HCT116 (cell line): ENCODE data around the gene RAB3B. TPM values are rescaled to one million over a fixed set of nuclear protein-coding genes. Genes with fewer than 3 reads are reported as not detected.

Experiments
- ATAC-seq: fragments of 200-7000 bp; cut with Tn5 transposase; 2 replicates; pipeline ENCODE4 v1.9.1; 2020; ENCODE audit warnings: mild to moderate bottlenecking, moderate library complexity
- BruUV-seq: library from RNA; stranded (reverse); fragments of 400-500 nt; replicated peaks from 2 replicates; lab custom pipeline; 2021; lab: Mats Ljungman, UMichigan
- CTCF ChIA-PET: fragments of 300-600 bp; sonication (Branson Sonifier 250); formaldehyde crosslinking; loops from one replicate; lab custom pipeline; 2021; ENCODE audit warnings: antibody characterized with exemption; lab: Charles Lee
- POLR2A ChIA-PET: fragments of 300-600, 350-600 bp; sonication (Branson Sonifier 250); formaldehyde crosslinking; loops from one replicate; lab custom pipeline; 2021; ENCODE audit warnings: antibody characterized with exemption; lab: Charles Lee
- RAD21 ChIA-PET, 2 experiments: fragments of 300-600 bp; sonication (Branson Sonifier 250); formaldehyde crosslinking; loops; one replicate each; lab custom pipeline; 2023; ENCODE audit warnings: low total read pairs in 2 of 2; ENCODE audit not compliant: uncharacterized antibody in 2 of 2, unreplicated experiment in 2 of 2, low non-redundant PET in 1 of 2; lab: Charles Lee
- DNase-seq: peaks from one replicate; pipeline ENCODE4 v3.0.0-alpha.2; 2010; ENCODE audit warnings: low read depth, low spot score
- H2AFZ ChIP-seq: fragments of 200-600 bp; shearing (Covaris generic), sonication (generic); 2 replicates; pipeline ENCODE4 v1.6.1; 2017; ENCODE audit warnings: low read depth, mixed run types, mixed read lengths, antibody characterized with exemption, low read length; ENCODE audit not compliant: poor library complexity, severe bottlenecking
- H3K27ac ChIP-seq: 2 replicates; pipeline ENCODE4 v1.5.1; 2012; ENCODE audit warnings: low read depth, low read length
- H3K27me3 ChIP-seq: fragments of 200-600 bp; sonication (generic); 2 replicates; pipeline ENCODE4 v1.6.1; 2016; ENCODE audit warnings: mixed run types, low read length, mixed read lengths; ENCODE audit not compliant: insufficient read depth
- H3K36me3 ChIP-seq, 2 experiments: fragments of 200-500 bp in 1 of 2; fragments of 200-600 bp in 1 of 2; sonication (Bioruptor generic) in 1 of 2; sonication (generic) in 1 of 2; 2 replicates each; pipeline versions ENCODE4 v1.5.1 to v1.6.1; 2014 to 2016; ENCODE audit warnings: low read length in 2 of 2, inconsistent platforms in 1 of 2, mixed read lengths in 1 of 2, mixed run types in 1 of 2; ENCODE audit not compliant: insufficient read depth in 2 of 2, control insufficient read depth in 1 of 2
- H3K4me1 ChIP-seq, 2 experiments: fragments of 200-600 bp in 1 of 2; sonication (generic) in 1 of 2; 2 replicates each; pipeline versions ENCODE4 v1.5.1 to v1.6.1; 2012 to 2017; ENCODE audit warnings: low read length in 2 of 2, inconsistent platforms in 1 of 2, mild to moderate bottlenecking in 1 of 2, mixed read lengths in 1 of 2, mixed run types in 1 of 2, moderate library complexity in 1 of 2; ENCODE audit not compliant: insufficient read depth in 2 of 2, control insufficient read depth in 1 of 2
- H3K4me2 ChIP-seq: fragments of 200-600 bp; sonication (generic); 2 replicates; pipeline ENCODE4 v1.6.1; 2017; ENCODE audit warnings: mixed run types, low read length, mixed read lengths
- H3K4me3 ChIP-seq, 2 experiments: fragments of 200-600 bp in 1 of 2; sonication (generic) in 1 of 2; replicated peaks in 1 of 2; 2 replicates each; pipeline ENCODE4 v1.5.1; 2011 to 2016; ENCODE audit warnings: low read length in 2 of 2, control low read depth in 1 of 2, low read depth in 1 of 2, mild to moderate bottlenecking in 1 of 2, mixed read lengths in 1 of 2, mixed run types in 1 of 2
- H3K79me2 ChIP-seq: fragments of 200-600 bp; sonication (generic); 2 replicates; pipeline ENCODE4 v1.6.1; 2017; ENCODE audit warnings: mild to moderate bottlenecking, mixed run types, low read length, moderate library complexity, mixed read lengths; ENCODE audit not compliant: insufficient read depth
- H3K9ac ChIP-seq: fragments of 200-600 bp; sonication (generic); 2 replicates; pipeline ENCODE4 v1.6.1; 2016; ENCODE audit warnings: low read length, mixed read lengths
- H3K9me2 ChIP-seq: fragments of 200-600 bp; sonication (generic), shearing (Covaris generic); 2 replicates; pipeline ENCODE4 v1.6.1; 2017; ENCODE audit warnings: mixed run types, mild to moderate bottlenecking, moderate library complexity; ENCODE audit not compliant: insufficient read depth
- H3K9me3 ChIP-seq, 2 experiments: fragments of 200-500 bp in 1 of 2; fragments of 200-600 bp in 1 of 2; sonication (Bioruptor generic) in 1 of 2; sonication (generic) in 1 of 2; 2 replicates each; pipeline ENCODE4 v1.6.1; 2014 to 2017; ENCODE audit warnings: low read length in 2 of 2, mixed read lengths in 2 of 2, inconsistent platforms in 1 of 2, low read depth in 1 of 2, mild to moderate bottlenecking in 1 of 2, mixed run types in 1 of 2, moderate library complexity in 1 of 2; ENCODE audit not compliant: control insufficient read depth in 1 of 2, insufficient read depth in 1 of 2
- H4K20me1 ChIP-seq: fragments of 200-600 bp; sonication (generic), shearing (Covaris generic); 2 replicates; pipeline ENCODE4 v1.6.1; 2017; ENCODE audit warnings: mixed run types, mild to moderate bottlenecking, moderate library complexity; ENCODE audit not compliant: insufficient read depth
- ELF1 ChIP-seq: IDR thresholded peaks from 2 replicates; pipeline ENCODE4 v1.6.1; 2012; ENCODE audit warnings: low read depth, borderline replicate concordance
- EZH2phosphoT487 ChIP-seq: fragments of 200-600 bp; IDR thresholded peaks from 2 replicates; pipeline ENCODE4 v1.6.1; 2018; ENCODE audit warnings: antibody characterized with exemption, borderline replicate concordance
- FOSL1 ChIP-seq: IDR thresholded peaks from 2 replicates; pipeline ENCODE4 v1.6.1; 2012; ENCODE audit warnings: low read depth
- JUND ChIP-seq: IDR thresholded peaks from 2 replicates; pipeline ENCODE4 v1.6.1; 2012
- MAX ChIP-seq: IDR thresholded peaks from 2 replicates; pipeline ENCODE4 v1.6.1; 2012
- POLR2A ChIP-seq: IDR thresholded peaks from 2 replicates; pipeline ENCODE4 v1.7.0; 2011; ENCODE audit warnings: borderline replicate concordance; ENCODE audit not compliant: insufficient read depth, insufficient read length; ENCODE audit errors: extremely low read depth
- RAD21 ChIP-seq: IDR thresholded peaks from 2 replicates; pipeline ENCODE4 v1.6.1; 2012; ENCODE audit warnings: low read depth, mild to moderate bottlenecking
- SIN3A ChIP-seq: IDR thresholded peaks from 2 replicates; pipeline ENCODE4 v1.6.1; 2012; ENCODE audit warnings: low read depth
- SRF ChIP-seq: IDR thresholded peaks from 2 replicates; pipeline ENCODE4 v1.6.1; 2012; ENCODE audit warnings: low read depth
- TCF7L2 ChIP-seq: IDR thresholded peaks from 2 replicates; pipeline ENCODE4 v1.7.0; 2011; ENCODE audit warnings: borderline replicate concordance, inconsistent platforms; ENCODE audit not compliant: insufficient read depth, insufficient read length; ENCODE audit errors: extremely low read depth
- ZBTB33 ChIP-seq: IDR thresholded peaks from 2 replicates; pipeline ENCODE4 v1.6.1; 2011; ENCODE audit warnings: mild to moderate bottlenecking, low read length, moderate library complexity; ENCODE audit not compliant: insufficient replicate concordance; ENCODE audit errors: extremely low read depth
- ZFX ChIP-seq: fragments of 450-650 bp; IDR thresholded peaks from 2 replicates; pipeline ENCODE4 v1.6.1; 2017
- intact Hi-C: fragments of 100-400 bp; cut with micrococcal nuclease; formaldehyde crosslinking; loops from 2 replicates; pipeline ENCODE4 v1.10.0; 2022
- total RNA-seq: library from RNA; stranded (reverse); gene quantifications from one replicate; pipeline ENCODE4 v1.2.1, GENCODE V29; 2021; ENCODE audit not compliant: unreplicated experiment
- TF ChIP-seq, protein P1 (sequence below), 3 experiments: fragments of 200-600 bp in 1 of 3; sonication (generic) in 1 of 3; IDR thresholded peaks in 2 of 3; conservative IDR thresholded peaks in 1 of 3; 2 replicates each; pipeline ENCODE4 v1.5.1; 2012 to 2017; ENCODE audit warnings: low read depth in 2 of 3, low read length in 2 of 3, antibody characterized with exemption in 1 of 3, borderline replicate concordance in 1 of 3, control low read depth in 1 of 3, mild to moderate bottlenecking in 1 of 3, mixed read lengths in 1 of 3, mixed run types in 1 of 3, moderate library complexity in 1 of 3; ENCODE audit not compliant: insufficient read depth in 1 of 3
- TF ChIP-seq, protein P2 (sequence below): IDR thresholded peaks from 2 replicates; pipeline ENCODE4 v1.6.1; 2012

Gene RAB3B
- total RNA-seq, 1 experiment from 2014 or later = 15.1 TPM

DNA sequence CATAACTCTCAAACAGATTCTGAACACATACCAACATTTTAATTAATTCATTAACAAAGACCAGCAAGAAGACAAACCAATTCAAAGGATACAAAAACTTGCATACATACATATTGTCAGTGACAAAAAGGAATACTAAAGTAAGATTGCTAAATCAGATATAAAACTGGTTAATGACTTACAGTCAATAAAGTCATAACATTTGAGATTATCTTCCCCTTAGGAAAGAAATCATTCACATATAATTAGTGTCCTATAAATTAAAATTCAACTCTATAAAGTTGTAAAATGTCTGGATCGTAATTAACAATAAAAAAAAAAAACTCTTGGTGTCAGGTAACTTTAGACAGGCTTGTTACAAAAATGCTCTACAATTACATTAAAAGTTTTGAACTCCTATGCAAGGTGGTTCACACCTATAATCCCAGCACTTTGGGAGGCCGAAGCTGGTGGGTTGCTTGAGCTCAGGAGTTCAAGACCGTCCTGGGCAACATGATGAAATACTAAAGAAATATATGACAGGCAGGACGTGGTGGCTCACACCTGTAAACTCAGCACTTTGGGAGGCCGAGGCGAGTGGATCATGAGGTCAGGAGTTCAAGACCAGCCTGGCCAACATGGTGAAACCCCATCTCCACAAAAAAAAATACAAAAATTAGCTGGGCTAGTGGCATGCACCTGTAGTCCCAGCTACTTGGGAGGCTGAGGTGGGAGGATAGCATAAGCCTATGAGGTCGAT is 17.7 kb upstream of the RAB3B start:
- no TSS peak for BruUV-seq

More for the DNA sequence above, 17.7 kb upstream of the RAB3B start:
- ChIA-PET POLR2A (no interaction called here), CTCF (no interaction called here), RAD21 (no interaction called here)
- H2AFZ ChIP-seq = no peak overlapping the region
- no peaks in the 10 kb centered on the region for H3K36me3 ChIP-seq
- no peak overlapping the region for H3K9ac ChIP-seq
- H3K27me3 ChIP-seq = no peaks in the 10 kb centered on the region
- no peak overlapping the region for H3K4me2 ChIP-seq
- no peaks in the 10 kb centered on the region for H3K9me3 ChIP-seq
- no peaks in the 10 kb centered on the region for H3K9me2 ChIP-seq
- no peaks in the 10 kb centered on the region for H3K4me1 ChIP-seq
- H3K79me2 ChIP-seq = no peaks in the 10 kb centered on the region
- H4K20me1 ChIP-seq = no peaks in the 10 kb centered on the region
- no peak for ATAC-seq
- H3K27ac ChIP-seq = no peak overlapping the region
- intact Hi-C loops = loop anchor here (10.0 kb wide), 1 partner anchor 383 kb away; no protein-coding TSS in a partner anchor
- TF ChIP-seq EZH2phosphoT487 (no peak), JUND (no peak), ZBTB33 (no peak), TCF7L2 (no peak), MAX (no peak), FOSL1 (no peak), ELF1 (no peak), RAD21 (no peak), SIN3A (no peak), SRF (no peak), POLR2A (no peak), ZFX (no peak)
- TF ChIP-seq, protein P1, sequence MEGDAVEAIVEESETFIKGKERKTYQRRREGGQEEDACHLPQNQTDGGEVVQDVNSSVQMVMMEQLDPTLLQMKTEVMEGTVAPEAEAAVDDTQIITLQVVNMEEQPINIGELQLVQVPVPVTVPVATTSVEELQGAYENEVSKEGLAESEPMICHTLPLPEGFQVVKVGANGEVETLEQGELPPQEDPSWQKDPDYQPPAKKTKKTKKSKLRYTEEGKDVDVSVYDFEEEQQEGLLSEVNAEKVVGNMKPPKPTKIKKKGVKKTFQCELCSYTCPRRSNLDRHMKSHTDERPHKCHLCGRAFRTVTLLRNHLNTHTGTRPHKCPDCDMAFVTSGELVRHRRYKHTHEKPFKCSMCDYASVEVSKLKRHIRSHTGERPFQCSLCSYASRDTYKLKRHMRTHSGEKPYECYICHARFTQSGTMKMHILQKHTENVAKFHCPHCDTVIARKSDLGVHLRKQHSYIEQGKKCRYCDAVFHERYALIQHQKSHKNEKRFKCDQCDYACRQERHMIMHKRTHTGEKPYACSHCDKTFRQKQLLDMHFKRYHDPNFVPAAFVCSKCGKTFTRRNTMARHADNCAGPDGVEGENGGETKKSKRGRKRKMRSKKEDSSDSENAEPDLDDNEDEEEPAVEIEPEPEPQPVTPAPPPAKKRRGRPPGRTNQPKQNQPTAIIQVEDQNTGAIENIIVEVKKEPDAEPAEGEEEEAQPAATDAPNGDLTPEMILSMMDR (IDR thresholded peaks at IDR 0.05 in 2 of 3, conservative IDR thresholded peaks at IDR 0.05 in 1 of 3; ENCODE audit: borderline replicate concordance in 1 of 3, insufficient read depth in 1 of 3, low read depth in 2 of 3, low read length in 2 of 3) = no peak
- TF ChIP-seq, protein P2, sequence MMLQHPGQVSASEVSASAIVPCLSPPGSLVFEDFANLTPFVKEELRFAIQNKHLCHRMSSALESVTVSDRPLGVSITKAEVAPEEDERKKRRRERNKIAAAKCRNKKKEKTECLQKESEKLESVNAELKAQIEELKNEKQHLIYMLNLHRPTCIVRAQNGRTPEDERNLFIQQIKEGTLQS = no peak
- TF ChIP-seq, all 23 proteins: peak for 0
- no peak for DNase-seq
- H3K4me3 ChIP-seq = no peak overlapping the region
